ENCODE measurements around the gene KRT7.

DNA sequence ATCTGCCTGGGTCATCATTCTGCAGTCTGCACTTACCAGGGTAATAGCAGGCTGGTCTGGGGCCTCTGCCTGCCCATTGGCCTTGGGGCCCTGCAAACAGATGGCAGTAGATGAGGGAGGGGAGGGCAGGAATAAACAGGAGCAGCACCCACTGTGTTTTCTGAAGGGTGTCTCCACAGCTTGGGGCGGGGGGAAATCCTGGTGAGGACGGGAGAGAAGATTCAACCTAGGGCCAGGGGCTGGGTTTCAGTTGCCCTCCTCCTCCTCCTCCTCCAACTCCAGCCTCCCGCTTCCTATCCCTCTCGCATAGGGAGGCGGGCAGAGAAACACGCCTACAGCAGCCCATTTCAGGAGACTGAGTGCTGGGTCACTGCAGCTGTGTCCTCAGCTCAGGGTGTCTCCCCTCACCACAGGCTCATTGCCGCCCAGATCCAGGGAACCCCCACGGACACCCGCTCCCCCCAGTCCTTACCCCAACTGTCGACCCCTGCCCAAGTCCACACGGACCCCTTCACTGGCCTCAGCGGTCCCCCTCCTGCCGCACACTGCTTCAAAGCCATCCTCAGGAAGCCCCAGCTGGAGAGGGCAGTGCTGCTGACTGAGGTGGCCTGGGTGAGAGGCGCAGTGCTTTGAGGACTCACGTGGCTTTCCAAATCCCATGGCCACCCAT, 32.1 kb upstream of the KRT7 start:
- TF ChIP-seq EZH2 (IDR thresholded peaks at IDR 0.05; ENCODE audit: insufficient read depth, poor library complexity, severe bottlenecking) (no peak), EZH2phosphoT487 (IDR thresholded peaks at IDR 0.05; ENCODE audit: insufficient read depth, low read depth) (no peak)

Measured in GM23248 (cell line).